Gastrocnemius medialis (tissue), 4 donors: Measurements from ENCODE around the gene ZNF722.
"Not testable (repeated sequence)": the region's sequence is repeated elsewhere in the genome, so short reads cannot be mapped to it uniquely, and the experiment has no call there.

ENCODE experiments used
- POLR2A ChIP-seq, 2 donors: fragments of 450-650 bp; IDR thresholded peaks; one replicate each; pipeline ENCODE4 v1.6.1; 2017; ENCODE audit warnings: antibody characterized with exemption in 2 of 2, mild to moderate bottlenecking in 2 of 2, moderate library complexity in 2 of 2
- TF ChIP-seq, protein P1 (sequence below), 5 experiments: fragments of 450-650 bp in 3 of 5; fragments of 200-600 bp in 2 of 5; sonication (generic) in 2 of 5; IDR thresholded peaks in 4 of 5; conservative IDR thresholded peaks in 1 of 5; 1 replicate in 4 of 5; 2 replicates in 1 of 5; pipeline ENCODE4 v1.5.1; 2016 to 2019; ENCODE audit warnings: antibody characterized with exemption in 5 of 5, mild to moderate bottlenecking in 3 of 5, moderate library complexity in 3 of 5

- TF ChIP-seq, protein P1, sequence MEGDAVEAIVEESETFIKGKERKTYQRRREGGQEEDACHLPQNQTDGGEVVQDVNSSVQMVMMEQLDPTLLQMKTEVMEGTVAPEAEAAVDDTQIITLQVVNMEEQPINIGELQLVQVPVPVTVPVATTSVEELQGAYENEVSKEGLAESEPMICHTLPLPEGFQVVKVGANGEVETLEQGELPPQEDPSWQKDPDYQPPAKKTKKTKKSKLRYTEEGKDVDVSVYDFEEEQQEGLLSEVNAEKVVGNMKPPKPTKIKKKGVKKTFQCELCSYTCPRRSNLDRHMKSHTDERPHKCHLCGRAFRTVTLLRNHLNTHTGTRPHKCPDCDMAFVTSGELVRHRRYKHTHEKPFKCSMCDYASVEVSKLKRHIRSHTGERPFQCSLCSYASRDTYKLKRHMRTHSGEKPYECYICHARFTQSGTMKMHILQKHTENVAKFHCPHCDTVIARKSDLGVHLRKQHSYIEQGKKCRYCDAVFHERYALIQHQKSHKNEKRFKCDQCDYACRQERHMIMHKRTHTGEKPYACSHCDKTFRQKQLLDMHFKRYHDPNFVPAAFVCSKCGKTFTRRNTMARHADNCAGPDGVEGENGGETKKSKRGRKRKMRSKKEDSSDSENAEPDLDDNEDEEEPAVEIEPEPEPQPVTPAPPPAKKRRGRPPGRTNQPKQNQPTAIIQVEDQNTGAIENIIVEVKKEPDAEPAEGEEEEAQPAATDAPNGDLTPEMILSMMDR (IDR thresholded peaks at IDR 0.05 in 4 of 5, conservative IDR thresholded peaks at IDR 0.05 in 1 of 5), result not testable (repeated sequence)
- TF ChIP-seq POLR2A (IDR thresholded peaks at IDR 0.05), result not testable (repeated sequence)
Observed at GRCh38 chr7:64015496-64015895, 16.8 kb downstream of the ZNF722 start.
